NOMO-1 treated with DMSO at 0.1 percent for 48 hours (cell line): ENCODE measurements around the gene CIAPIN1.

Experiments used
- DNase-seq: peaks from one replicate; lab custom pipeline; 2025; ENCODE audit not compliant: unreplicated experiment; lab: John Stamatoyannopoulos, UW

The CIAPIN1 gene

DNA sequence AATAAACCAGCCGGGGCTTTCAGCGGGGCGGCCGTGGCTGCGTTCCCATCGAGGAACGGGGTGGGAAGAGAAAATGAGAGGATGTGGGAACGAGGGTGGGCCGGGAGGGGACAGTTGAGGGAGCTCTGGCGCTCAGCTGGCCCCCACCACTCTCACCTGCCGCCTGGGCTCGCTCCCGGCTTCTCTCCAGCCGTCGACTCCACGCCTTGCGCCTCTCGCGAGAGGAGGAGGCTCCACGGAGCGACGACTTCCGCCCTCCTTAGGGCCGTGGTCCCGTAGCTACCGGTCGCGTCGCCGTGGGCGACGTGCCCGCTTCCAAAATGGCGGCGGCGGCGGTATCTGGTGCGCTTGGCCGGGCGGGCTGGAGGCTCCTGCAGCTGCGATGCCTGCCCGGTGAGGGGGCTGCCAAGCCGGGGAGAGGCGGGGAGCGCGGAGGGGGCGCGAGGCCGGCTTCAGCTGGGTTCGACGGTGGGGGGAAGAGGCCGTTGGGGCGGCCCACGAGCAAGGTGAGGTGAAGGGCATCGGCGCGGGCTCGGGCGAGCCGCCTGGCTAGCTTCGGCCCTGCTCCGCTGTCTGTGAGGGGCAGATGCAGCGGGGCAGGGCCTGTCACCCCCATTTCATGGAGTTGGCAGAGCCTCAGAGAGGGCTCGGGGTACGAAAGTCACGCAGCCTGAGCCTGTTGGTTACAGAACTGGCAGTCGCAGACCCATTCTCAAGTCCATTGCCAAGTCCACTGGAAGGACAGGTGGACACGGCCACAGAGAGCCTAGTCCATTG is at the start of gene CIAPIN1, which contains the start of gene COQ9:
Gene CIAPIN1, minus strand, starts transcription at position 200 of the 777 bp plus-strand sequence. CDS start 6,457 bp downstream, outside the sequence.
Gene COQ9, plus strand, starts transcription at position 294 of the 777 bp plus-strand sequence. Its CDS starts 27 bp downstream, at position 321.
- DNase-seq = peak; percentile 88

DNA sequence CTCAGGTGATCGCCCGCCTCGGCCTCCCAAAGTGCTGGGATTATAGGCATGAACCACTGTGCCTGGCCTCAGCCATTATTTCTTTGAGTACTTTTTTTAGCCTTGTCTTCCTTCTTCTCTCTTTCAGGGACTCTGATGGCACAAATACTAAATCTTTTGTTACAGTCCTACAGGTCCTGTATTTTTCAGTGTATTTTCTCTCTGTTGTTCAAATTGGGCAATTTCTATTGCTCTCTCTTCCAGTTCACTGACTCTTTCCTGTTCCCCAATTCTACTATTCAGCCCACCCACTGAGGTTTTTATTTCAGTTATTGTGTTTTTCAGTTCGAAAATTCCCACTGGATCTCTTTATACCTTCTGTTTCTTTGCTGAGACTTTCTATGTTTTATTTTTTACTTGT is 46.6 kb upstream of the CIAPIN1 start:
- DNase-seq = peak; percentile 3

DNA sequence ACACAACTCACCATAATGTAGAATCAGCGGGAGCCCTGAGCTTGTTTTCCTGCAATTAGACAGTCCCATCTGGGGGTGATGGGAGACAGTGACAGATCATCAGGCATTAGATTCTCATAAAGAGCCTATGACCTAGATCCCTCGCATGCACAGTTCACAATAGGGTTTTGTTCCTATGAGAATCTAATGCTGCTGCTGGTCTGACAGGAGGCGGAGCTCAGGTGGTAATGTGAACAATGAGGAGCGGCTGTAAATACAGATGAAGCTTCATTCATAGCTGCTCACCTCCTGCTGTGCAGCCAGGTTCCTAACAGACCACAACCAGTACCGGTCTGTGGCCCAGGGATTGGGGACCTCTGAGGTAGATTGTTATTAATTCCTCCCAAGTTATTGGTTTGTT is 42.0 kb upstream of the CIAPIN1 start:
- DNase-seq = no peak

DNA sequence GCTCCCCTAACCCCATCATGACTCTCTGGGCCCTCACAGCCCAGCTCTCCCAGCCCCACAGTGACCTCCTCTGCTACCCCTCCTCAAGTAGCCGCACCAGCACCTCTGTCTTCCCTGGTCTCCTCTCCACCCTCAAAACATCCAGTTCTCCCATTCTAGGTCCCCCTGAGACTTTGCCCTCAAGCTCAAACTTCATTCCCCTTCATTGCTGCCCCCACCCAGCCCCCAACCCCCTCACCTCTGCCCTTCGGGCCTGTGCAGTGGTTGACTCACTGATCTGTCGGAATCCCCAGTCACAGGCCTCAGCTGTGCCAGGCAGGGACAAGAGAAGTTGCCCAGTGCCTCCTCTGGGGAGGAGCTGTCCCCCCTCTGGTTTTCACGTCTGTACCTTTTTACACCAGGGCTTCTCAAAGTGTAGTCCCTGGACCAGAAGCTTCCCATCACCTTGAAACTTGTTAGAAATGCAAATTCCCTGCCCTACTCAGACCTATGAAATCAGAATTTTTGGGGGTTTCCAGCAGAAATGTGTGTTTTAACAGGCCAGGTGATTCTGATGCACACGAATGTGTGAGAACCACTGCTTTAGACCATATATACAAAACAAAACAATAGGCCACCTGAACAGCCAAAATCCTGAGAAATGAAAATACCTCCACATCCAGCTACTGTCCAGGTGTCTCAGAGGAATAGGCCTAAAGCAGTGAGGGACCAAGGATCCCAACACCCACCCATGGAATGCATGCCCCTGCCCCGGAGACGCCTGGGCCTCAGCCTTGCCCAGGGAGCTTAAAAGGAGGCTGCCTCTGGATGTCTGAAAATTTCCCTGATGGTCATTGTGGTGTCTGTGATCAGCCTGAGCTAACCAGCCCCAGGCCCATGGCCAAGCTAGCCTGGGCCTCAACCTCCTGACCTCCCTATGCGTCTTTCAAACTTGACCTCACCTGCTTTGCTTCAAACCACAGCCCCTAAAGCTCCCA is 40.0 kb upstream of the CIAPIN1 start:
- DNase-seq = no peak

DNA sequence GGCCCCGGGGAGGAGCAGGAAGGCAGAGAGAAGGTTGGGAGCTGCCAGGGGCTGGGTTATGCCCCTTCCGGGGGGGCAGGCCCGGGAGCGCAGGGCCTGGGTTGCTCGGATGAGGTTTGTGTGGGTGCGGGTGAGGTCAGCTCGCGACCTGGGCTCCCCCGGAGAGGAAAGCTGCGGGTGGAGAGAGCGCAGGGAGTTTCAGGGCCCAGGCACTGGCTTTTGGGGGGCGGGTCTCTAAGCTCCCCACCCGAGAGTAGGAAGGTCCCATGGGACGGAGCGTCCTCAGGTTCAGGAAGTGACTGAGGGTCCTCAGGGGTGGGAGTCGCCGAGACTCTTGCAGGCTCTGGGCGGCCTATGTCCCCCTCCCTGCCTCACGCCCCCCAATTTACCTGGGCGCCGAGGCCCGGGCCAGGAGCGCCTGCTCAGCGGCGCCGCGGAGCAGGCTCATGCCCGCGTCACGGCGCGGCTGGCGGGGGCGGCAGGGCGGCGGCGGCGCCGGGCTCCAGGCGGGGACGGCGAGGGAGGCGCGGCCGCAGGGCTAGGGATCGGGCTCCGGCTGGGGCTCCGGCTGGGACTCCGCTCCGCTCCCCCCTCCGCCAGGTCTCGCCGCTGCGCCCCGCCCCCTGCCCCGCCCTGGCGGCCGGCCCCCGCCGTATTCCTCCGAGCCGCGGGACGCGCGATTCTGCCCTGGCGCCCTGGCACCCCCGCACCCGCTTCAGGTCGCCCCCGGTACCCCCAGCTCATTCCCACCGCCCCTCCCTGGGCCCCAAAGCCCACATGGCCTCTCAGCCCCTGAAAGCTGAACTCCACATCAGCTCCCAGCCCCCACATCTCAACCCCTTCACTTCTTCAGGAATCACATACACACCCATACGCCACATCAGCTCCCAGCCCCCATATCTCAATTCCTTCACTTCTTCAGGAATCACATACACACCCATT is 39.0 kb upstream of the CIAPIN1 start, which contains the start of gene DOK4:
Gene DOK4, minus strand, starts transcription at position 578 of the 942 bp plus-strand sequence. CDS start 6,986 bp downstream, outside the sequence.
- peak; percentile 51 for DNase-seq

DNA sequence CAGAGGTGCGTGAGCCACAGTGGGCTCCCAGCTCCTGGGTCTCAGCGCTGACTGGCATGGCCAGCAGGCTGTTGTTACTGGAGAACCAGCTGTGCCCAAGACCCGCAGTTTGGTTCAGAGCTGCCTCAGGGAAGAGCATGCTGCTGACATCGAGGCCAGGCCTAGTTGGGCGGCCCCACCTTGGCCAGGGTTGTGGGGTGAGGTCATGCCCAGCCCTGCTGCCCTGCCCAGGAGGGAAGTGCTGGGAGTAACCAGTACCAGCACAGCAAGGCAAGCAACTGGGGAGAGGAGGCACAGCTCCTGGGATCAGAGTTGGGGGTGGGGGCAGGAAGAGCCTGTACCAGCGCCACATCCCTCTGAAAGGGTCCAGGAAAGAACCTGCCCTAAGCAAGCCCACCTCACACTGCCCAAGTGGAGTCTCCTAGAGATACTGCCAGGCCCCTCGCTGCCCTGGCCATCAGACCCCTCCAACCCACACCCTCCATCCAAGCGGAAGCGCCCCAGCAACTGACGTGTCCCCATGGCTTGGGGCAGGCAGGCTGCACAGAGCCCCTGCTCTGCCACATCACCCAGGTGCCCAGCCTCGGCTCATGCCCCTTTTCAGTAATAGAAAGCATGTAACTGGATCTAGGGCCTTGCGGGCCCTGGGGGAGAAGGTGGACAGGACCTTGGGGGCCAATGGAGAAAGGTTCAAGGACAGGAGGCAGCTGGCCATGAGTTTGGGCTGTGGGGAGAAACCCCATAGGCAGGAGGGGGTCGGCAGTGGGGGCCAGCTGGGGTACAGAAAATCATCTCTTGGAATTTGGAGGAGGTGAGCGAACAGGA is 38.1 kb upstream of the CIAPIN1 start:
- no peak for DNase-seq

DNA sequence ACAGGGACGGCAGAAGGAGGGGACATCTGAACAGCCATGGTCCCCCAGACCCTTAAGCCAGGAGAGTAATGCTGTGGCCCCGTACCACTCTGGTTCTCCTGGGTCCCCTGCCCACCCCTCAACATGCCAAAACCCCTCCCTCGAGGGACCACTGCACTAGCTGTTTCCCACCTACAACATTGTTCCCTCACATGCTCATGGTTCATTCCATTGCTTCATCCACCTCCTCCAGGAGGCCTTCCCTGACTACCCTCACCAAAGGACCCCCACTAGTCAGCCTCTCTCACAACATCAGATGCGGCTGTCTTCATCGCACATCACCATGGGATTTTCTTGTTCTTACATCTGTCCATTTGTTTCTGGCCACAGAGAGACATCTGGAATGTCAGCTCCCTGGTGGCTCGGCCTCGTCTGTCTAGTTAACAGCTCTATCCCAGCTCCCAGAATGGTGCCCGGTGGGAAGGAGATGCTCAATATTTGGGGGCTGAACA is 37.4 kb upstream of the CIAPIN1 start:
- DNase-seq = no peak

DNA sequence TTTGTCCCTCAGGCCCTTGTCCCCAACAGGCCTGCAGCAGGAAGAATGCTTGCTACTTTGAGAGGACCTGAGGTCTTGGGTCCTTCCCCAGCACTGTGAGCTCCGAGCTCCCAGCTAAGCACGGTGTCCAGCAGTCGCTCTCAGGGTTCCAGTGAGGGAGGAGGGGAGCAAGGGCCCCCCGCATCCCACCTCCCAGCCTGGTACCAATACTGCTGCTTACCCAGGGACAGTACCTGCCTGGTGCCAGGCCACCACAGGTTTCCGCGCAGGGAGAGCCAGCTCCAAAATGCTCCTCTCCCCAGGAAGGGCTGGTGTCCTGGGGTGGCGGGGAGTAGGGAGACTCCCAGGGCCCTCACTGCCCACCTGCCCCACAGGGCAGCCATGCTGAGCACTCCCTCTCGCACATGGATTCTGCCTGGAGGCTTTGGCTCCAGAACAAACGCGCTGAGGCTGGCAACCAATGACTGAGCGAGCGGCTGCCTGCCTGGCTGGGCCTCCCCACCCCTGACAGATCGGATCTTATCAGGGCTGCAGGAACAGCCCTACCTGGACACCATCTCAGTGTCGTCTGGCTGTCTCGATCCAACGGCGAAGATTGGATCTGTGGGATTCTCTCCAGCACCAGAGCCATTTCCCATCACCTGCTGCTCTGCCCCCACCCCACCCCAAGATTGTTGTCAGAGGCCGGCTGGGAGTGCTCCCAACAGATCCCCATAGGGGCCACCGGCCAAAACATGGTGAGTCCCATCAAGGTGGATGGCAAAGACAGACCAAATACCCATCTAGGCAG is 36.7 kb upstream of the CIAPIN1 start:
- no peak for DNase-seq

DNA sequence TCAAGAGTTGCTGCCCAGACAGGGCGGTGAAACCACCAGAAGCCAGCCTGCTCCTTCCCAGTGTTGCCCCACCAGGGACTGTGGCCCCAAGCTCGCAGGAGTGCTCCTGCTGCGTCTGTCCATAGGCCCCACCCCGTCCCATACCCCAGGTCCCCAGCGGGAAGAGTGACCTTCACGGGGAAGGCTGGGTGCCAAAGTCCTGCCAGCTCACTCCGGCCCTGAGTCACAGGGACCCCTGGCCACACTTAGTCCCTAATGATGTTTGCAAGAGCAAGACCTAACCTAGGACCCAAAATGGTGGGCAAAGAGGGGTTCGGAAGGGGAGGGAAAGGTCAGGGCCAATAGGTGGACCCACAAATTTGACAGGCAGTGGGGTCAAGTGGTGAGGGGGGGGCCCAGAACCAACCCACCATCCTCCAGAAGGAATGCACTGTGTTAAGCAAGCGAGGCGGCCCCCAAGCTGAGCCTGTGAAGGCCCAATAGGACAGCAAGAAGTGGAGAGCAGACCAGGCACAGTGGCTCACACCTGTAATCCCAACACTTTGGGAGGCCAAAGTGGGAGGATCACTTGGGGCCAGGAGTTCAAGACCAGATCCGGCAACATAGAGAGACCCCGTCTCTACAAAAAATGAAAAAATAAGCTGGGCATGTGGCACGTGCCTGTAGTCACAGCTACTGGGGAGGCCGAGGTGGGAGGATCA is 35.8 kb upstream of the CIAPIN1 start:
- no peak for DNase-seq

DNA sequence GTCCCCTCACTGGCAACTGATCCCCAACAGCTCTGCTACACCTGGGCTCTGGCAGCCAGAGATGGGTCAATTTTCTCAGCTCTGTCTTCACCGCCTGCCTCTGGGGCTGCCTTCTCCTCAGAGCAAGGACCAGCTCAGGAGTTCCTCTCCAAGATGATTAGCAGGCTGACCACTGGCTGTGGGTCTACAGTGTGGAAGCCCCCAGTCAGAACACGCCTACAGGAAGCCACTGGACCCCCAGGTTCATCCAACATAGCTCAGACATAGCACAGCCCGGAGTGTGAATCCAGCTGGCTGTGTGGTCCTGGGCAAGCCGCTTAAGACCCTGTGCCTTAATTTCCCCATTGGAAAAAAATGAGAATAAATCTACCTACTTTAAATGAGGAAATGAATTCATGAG is 34.2 kb upstream of the CIAPIN1 start:
- DNase-seq = no peak

DNA sequence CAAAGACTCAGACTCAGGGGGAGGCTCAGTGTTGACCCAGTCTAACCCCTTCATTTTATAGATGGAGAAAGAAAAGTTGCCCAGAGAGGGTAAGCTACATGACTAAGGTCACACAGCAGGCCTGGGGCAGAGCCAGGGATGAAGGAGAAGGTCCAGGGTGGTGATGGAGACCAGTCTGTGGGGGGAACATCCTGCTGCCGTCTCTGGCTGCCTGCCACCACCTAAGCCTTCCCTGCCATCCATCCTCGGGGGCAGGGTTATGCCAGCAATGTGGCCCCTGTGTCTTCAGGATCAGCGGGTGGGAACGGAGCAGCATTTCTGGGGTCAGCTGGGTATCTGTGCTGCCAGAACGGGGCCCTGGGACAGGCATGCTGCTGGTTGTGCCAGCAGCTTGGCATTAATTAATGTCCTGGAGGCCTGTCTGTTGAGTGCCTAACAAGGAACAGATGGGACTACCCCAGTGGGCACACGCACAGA is 33.6 kb upstream of the CIAPIN1 start:
- no peak for DNase-seq

DNA sequence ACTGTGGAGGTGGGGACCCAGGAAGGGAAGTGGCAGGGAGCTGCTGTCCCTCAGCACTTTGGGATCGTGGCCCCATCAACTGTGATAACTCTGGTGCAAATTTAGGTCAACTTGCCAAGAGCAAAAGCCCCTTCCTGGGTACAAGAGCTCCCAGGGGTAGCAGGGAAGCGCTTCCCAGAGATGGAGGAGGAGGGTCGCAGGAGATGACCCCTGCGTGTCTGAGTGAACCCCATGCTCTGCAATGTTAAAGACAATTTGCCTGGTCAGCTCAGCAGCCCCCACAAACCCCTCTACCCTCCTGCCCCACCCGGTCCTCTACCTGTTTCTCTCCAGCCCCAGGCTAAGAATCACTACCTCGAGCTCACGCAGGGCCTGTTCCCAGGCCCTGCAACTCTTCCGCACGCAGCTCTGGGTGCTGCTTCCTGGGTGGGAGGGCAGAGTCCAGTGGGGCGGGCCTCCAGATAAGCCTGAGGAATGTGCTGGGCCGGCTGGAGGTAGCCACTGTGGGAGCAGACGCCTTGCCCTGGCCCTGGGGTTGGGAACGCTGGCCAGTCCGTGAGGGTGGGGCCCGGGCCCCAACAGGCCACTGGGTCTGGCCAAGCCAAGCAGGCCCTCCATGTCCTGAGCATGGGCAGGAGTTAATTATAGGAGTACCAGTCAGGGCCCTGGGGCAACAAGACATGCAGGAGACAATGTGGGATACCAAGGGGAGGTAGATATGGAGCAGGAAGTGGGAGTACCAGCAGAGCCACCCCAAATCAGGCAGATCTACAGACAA is 33.0 kb upstream of the CIAPIN1 start:
- no peak for DNase-seq

DNA sequence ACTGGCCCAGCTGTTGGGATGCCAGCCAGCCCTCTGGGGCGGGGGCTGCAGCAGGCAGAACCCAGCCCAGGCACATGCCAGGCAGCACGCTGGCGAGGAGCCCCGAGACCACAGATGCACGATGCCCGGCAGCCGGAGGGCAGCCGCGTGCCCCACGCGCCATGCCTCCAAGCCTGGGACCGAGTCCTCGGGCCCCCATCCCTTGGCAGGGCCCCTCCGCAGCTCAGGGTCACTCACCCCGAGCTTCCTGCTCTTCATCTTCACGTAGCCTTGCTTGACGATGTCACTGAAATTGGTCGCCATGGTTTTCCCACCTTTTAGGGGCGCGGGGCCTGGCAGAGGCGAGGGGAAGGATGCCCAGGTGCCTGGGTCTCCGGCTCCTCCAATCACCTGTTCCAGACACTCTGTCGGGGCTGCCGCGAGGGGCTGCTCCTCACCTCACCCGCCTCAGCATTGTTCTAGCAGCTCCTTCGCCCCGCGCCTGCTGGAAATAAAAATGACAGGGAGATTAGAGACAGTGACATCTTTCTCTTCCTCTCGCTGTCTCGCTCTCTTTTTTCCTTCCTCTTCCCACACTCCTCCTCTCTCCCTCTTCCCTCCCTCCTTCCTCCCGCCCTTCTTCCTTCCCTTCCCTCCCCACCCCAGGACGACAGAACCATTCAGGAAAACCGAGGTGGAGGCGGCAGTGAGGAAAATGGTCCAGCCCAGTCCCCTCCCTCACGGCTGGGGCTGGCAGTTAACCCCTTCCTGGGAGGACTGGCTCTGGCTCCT is 32.2 kb upstream of the CIAPIN1 start:
- no peak for DNase-seq

DNA sequence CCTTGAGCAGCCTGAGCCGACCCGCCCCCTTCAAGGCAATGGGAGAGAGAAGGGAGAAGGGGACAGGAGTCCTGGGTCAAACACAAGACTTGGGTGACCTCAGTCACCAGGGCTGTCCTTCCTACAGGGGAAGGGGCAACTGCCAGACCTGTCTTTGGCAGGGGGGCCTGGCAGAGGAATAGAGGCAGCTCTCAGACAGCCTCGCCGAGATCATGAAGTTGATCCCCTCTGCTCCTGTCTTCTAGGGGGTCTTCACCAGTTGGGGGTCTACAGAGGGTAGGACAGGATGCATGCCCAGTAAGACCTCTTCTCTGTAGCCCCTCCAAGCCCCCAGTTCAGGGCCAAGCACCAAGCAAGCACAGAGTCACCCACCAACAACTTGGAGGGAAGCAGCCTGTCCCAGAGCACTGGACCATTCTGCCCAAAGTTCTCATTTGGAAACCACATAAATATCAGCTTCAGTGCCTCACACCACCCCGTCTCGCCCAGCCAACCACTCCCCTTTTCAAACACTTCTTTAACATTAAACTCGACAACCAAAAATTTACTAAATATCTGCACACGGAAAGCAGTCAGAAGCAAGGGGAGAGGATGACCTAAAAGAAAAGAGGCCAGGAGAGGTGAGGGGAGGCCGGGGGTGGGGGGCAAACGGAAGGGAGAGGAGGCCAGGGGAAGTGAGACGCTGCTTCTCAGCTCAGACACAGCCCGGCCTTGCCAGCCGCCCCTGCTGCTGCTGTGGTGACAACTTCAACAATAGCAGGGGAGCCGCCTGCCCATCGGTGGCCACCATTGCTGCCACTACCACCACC is 31.4 kb upstream of the CIAPIN1 start:
- no peak for DNase-seq

DNA sequence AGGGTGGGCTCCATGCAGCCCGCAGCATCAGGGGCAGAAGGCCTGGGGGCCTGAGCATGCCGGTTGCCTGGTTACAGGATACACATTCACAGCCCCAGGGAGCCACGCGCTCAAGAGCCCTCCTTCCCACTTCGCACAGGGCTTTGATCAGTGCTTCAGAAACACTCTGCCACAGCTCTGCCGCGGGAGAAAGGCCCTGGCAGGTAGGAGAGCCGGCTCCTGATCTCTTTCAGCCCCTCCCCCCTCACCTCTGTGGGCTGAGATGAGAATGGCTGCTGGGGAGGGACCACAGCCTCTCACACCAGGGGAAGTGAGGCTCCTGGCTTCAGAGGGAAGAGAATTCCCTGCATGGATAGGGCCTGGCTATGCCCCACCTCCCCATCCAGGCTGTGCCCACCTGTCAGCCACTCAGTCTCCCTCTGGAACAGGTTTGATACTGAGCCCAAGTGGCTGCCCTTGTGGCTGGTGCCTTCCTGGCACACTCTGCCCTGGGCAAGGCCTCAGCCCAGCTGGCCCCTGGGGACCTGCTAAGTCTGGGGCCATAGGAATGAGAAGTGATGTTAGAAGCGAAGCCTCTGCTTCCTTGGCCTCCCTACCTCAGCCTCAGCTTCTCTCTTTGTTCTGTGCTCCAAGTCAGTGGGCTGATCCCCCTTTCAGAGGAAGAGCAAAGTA is 30.5 kb upstream of the CIAPIN1 start:
- no peak for DNase-seq
